ENCODE measurements around the gene MARCKSL1.
"Not testable (repeated sequence)": the region's sequence is repeated elsewhere in the genome, so short reads cannot be mapped to it uniquely, and the experiment has no call there.

Gene MARCKSL1, protein sequence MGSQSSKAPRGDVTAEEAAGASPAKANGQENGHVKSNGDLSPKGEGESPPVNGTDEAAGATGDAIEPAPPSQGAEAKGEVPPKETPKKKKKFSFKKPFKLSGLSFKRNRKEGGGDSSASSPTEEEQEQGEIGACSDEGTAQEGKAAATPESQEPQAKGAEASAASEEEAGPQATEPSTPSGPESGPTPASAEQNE

DNA sequence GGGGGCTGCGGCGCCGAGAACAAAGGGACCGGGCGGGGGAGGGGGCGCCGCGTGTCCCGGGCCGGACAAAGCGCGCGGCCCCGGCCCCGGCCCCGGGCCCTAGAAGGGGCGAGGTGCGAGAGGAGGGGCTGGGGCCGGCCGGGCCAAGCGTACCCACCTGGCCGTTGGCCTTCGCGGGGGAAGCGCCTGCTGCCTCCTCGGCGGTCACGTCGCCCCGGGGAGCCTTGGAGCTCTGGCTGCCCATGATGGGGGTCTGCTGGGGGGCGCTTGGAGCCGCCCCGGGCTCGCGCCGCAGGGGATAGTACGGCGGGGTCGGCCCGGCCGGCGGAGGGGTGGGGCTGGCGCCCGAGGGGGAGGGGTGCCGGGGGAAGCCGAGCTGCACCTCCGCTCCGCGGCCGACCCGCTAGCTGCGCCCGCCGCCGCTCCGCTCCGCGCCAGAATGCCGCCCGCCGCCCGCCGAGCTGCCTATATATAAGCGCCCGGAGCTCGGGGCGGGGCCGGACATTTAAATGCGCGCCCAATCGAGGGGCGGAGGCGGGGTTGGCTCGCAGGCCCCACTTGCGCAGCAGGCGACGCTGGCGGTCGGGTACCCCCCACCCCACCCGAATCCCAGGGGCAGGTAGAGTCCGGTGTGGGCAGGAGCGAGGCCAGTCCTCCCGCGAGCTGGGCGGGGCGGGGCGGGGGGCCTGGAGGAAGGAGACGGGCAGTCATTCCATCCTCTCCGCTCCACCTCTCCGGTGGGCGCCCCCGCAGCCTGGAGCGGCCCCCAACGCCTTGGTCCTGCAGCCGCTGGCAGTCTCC, at the start of gene MARCKSL1:
Gene MARCKSL1, minus strand, starts transcription at position 444 of the 801 bp plus-strand sequence. Its CDS starts 200 bp downstream, at position 244.
- DNase-seq = peak; percentile 80

DNA sequence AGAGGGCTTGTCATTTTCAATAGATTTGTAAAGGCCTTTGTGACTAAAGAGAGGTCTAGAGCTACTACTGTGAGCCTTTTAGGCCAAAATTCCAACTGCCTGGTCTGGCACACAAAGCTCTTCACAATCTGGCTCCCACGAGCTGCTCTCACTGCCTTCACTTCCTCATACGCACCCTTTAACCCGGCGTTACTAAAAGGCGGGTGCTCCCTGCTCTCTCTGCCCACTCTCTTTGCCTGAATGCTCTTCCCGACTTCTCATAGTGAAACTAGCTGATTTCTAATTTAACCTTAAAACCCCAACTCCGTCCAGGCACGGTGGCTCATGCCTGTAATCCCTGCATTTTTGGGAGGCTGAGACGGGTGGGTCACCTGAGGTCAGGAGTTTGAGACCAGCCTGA, 44.0 kb upstream of the MARCKSL1 start:
- DNase-seq = no peak

GRCh38 chr1:32377541-32378220, 41.6 kb upstream of the MARCKSL1 start:
- DNase-seq = no peak

GRCh38 chr1:32376199-32376598, 40.2 kb upstream of the MARCKSL1 start:
- no peak for DNase-seq

- DNase-seq = no peak
Observed at GRCh38 chr1:32373996-32374592, 38.1 kb upstream of the MARCKSL1 start.

DNA sequence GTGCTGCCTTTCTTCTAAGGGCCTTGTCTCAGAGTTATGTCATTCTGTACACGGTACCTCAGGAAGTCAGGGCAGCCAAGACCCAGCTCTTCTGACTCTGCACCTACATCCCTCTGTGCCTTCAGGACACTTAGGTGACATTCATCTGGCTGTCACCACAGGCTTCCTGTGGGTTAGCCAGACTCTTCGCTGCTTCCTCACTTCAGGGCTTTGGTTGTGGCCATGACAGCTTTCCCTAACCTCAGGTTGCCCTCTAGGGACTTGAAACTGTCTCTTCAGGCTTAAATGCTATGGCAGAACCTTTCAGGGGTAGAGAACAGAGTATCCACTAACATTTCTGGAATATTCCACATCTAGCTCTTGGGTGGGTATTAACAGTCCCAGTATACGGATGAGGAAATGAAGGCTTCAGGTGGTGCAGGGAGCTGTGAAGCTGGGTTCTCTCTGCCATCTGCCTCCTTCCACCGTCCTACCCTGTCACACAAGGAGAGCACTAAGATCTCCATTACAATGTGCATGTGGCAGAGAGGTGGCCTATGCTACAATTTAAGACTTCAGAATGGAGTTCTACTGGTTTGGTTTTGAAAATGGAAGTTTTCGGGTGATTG, 36.2 kb upstream of the MARCKSL1 start:
- no peak for DNase-seq

DNA sequence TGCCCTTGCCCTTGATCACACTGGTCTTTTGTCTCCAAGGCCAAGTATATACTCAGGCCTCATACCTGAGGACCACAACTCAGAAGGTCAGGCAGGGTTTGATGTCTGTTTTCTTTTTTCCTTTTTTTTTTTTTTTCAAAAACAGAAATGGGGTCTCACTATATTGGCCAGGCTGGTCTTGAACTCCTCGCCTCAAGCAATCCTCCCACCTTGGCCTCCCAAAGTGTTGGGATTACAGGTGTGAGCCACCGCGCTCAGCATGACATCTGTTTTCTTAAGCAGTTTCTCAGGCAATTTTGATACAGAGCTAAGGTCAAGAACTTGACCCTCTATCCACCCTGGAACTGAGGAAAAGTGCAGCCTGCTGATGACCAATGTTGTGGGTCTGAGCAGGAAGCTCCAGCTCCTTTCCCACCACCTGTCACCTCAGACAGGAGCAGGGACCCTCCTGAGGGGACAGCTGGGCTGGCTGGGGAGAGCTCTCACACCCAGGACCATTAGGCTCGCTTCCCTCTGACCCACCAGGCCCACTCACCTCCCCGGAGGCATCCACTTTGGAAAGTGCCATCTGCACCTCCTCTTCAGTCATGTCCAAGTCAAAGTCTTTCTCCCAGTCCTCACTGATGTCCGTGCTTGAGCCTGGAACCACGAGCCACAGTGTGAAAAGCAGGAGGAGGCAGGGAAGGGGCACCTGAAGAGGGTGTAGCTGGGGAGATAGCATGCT, 32.0 kb upstream of the MARCKSL1 start:
- DNase-seq = no peak

DNA sequence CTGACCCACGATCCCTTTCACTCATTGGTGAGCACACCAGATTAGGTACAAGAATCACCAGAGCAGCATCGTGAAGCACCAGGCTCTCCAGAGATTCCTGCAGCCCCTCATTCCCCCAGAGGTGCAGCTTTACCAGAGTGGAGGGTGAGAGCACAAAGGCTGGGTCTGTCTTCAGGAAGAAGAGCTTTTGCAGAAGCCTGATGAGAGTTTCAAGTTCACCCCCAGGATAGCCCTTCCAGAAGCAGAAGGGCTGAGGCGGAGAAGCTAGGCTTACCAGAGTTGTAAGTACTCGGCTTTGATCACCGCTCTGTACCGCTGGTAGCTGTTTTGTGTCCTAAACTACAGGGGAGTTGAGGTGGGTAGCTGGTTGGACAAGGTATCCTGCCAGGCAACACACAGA, 29.4 kb upstream of the MARCKSL1 start:
- DNase-seq = no peak

GRCh38 chr1:32364836-32365235, 28.8 kb upstream of the MARCKSL1 start:
- no peak for DNase-seq

GRCh38 chr1:32363713-32364112, 27.7 kb upstream of the MARCKSL1 start:
- no peak for DNase-seq

- no peak for DNase-seq
Observed at GRCh38 chr1:32362474-32363313, 26.7 kb upstream of the MARCKSL1 start, which contains the start of the genes FAM229A and TSSK3. Gene FAM229A, minus strand, starts transcription at chr1:32362485. Its CDS starts 394 bp downstream, at chr1:32362091. Gene TSSK3, plus strand, starts transcription at chr1:32362539. Its CDS starts 163 bp downstream, at chr1:32362702.

GRCh38 chr1:32361674-32362473, 25.8 kb upstream of the MARCKSL1 start:
- peak; percentile 37 for DNase-seq

DNA sequence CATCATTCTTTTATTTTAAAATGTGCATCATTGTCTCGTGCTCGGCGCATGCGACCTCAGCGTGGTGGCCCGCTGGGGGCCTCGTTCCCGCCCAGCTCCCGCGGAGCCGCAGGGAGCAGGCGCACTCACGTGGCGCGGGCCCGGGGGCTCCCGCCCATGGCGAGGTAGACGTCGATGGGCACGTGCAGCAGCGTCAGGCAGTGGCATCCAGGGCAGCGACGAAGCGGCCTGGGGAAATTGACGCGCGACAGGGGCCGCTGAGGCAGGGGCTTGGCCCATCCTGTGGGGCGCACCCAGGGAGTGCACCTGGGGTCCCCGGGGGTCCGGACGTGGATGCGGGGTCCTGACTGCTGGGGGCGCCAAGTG, 25.3 kb upstream of the MARCKSL1 start:
- no peak for DNase-seq

DNA sequence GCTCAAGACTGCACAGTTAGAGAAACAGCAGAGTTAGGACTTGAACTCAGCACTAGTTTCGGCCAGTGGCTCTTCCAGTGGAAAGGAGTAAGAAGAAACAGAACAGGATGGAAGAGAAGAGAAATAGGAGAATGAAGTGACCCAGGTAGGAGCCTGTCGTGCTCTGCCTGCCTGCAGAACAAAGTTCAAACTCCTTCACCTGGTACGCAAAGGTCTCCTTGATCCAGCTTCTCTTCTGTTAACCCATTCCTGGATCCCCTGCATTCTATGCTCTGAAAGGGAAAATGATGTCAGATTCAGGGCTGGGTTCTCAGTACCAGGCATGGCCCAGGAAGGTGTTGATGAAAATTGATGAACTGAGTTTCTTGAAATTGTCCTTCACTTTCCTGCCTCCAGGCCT, 22.4 kb upstream of the MARCKSL1 start:
- DNase-seq = no peak

GRCh38 chr1:32357614-32358013, 21.6 kb upstream of the MARCKSL1 start:
- DNase-seq = no peak

DNA sequence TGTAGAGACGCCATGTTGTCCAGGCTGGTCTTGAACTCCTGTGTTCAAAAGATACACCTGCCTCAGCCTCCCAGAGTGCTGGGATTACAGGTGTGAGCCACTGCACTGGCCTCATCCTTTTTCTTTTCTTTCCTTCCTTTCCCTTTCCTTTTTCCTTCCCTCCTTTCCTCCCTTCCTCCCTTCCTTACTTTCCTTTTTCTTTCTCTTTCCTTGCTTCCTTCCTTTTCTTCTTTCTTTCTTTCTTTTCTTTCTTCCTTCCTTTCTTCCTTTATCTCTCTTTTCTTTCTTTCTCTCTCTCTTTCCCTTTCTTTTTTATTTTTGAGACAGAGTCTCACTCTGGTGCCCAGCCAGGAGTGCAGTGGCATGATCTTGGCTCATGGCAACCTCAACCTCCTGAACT, 20.4 kb upstream of the MARCKSL1 start:
- DNase-seq = no peak

GRCh38 chr1:32355778-32356177, 19.7 kb upstream of the MARCKSL1 start:
- DNase-seq = not testable (repeated sequence)

- DNase-seq = peak; percentile 30
Observed at GRCh38 chr1:32353886-32354570, 18.0 kb upstream of the MARCKSL1 start.

- DNase-seq = no peak
Observed at GRCh38 chr1:32353431-32353830, 17.4 kb upstream of the MARCKSL1 start.

All from fibroblast of skin of right biceps (primary cell).